NCI-H2227 treated with DMSO at 0.1 percent for 48 hours (cell line): ENCODE results near the gene WDR93.

Source experiments
- DNase-seq: peaks from one replicate; lab custom pipeline; 2025; lab: John Stamatoyannopoulos, UW

Gene WDR93

GRCh38 chr15:89662893-89663626 lies 27.6 kb upstream of the WDR93 start:
- DNase-seq = no peak

GRCh38 chr15:89664441-89665350 lies 25.9 kb upstream of the WDR93 start:
- DNase-seq = no peak

GRCh38 chr15:89665449-89666181 lies 25.0 kb upstream of the WDR93 start:
- DNase-seq = peak; percentile 18

- DNase-seq = no peak
Measured at GRCh38 chr15:89666184-89666857, 24.3 kb upstream of the WDR93 start.

GRCh38 chr15:89666858-89667705 lies 23.5 kb upstream of the WDR93 start:
- no peak for DNase-seq

- DNase-seq = no peak
Measured at GRCh38 chr15:89667706-89667960, 23.0 kb upstream of the WDR93 start.

- DNase-seq = no peak
Measured at GRCh38 chr15:89668171-89668570, 22.4 kb upstream of the WDR93 start.

GRCh38 chr15:89669309-89669865 lies 21.2 kb upstream of the WDR93 start:
- DNase-seq = no peak

GRCh38 chr15:89669941-89670340 lies 20.7 kb upstream of the WDR93 start:
- no peak for DNase-seq

GRCh38 chr15:89670971-89671560 lies 19.5 kb upstream of the WDR93 start:
- no peak for DNase-seq

- DNase-seq = no peak
Measured at GRCh38 chr15:89671687-89672086, 18.9 kb upstream of the WDR93 start.

- no peak for DNase-seq
Measured at GRCh38 chr15:89672221-89673164, 18.1 kb upstream of the WDR93 start.

- DNase-seq = no peak
Measured at GRCh38 chr15:89673165-89673512, 17.5 kb upstream of the WDR93 start.

GRCh38 chr15:89674526-89674925 lies 16.1 kb upstream of the WDR93 start:
- no peak for DNase-seq

- DNase-seq = no peak
Measured at GRCh38 chr15:89675606-89676005, 15.0 kb upstream of the WDR93 start.

GRCh38 chr15:89677381-89677780 lies 13.2 kb upstream of the WDR93 start:
- no peak for DNase-seq

- DNase-seq = no peak
Measured at GRCh38 chr15:89679212-89679611, 11.4 kb upstream of the WDR93 start, which contains the start of gene PLIN1. TSS of gene PLIN1 (minus strand) at chr15:89679367. CDS start at chr15:89677489, 1,878 bp downstream.

GRCh38 chr15:89680282-89680873 lies 10.2 kb upstream of the WDR93 start:
- no peak for DNase-seq

GRCh38 chr15:89681146-89681545 lies 9.5 kb upstream of the WDR93 start:
- no peak for DNase-seq
